Right lobe of liver (tissue), 6 donors: ENCODE results near the gene CRIP1. TPM values are rescaled to one million over a fixed set of nuclear protein-coding genes. Genes with fewer than 3 reads are reported as not detected.

Source experiments
- ATAC-seq, 4 donors: fragments of 200-7000 bp; cut with Tn5 transposase; one replicate each; pipeline ENCODE4 v1.9.1; 2020; ENCODE audit warnings: mild to moderate bottlenecking in 4 of 4, moderate library complexity in 4 of 4
- DNase-seq, 3 donors: peaks; one replicate each; pipeline ENCODE4 v3.0.0-alpha.2; 2020
- H3K27ac ChIP-seq, 3 donors: fragments of 200-600 bp; one replicate each; pipeline ENCODE4 v1.8.0; 2022
- H3K27me3 ChIP-seq, 2 donors: fragments of 200-600 bp; one replicate each; pipeline ENCODE4 v1.8.0; 2022
- H3K36me3 ChIP-seq, 4 donors: fragments of 200-600 bp; sonication (generic) in 1 of 4; one replicate each; pipeline versions ENCODE4 v1.5.1 to v1.8.0; 2017 to 2022; ENCODE audit warnings: control low read depth in 1 of 4
- H3K4me1 ChIP-seq, 4 donors: fragments of 200-600 bp; sonication (generic) in 1 of 4; one replicate each; pipeline versions ENCODE4 v1.5.1 to v1.8.0; 2017 to 2022; ENCODE audit warnings: control low read depth in 1 of 4
- H3K4me3 ChIP-seq, 3 donors: fragments of 200-600 bp; one replicate each; pipeline ENCODE4 v1.8.0; 2022
- H3K9me3 ChIP-seq, 4 donors: fragments of 200-600 bp; sonication (generic) in 1 of 4; one replicate each; pipeline versions ENCODE4 v1.5.1 to v1.8.0; 2017 to 2022; ENCODE audit warnings: control low read depth in 1 of 4
- POLR2A ChIP-seq: fragments of 450-650 bp; IDR thresholded peaks from one replicate; pipeline ENCODE4 v1.6.1; 2017; ENCODE audit warnings: antibody characterized with exemption, mild to moderate bottlenecking
- WGBS: methylation state at CpG from one replicate; pipeline ENCODE4 v1.1.6; 2018; ENCODE audit warnings: low coverage, low lambda C conversion rate; ENCODE audit not compliant: insufficient coverage; ENCODE audit errors: missing lambda C conversion rate; 5-methylcytosine and 5-hydroxymethylcytosine counted together
- intact Hi-C, 2 donors: fragments of 100-400 bp; cut with DNase I; formaldehyde crosslinking; loops; one replicate each; pipeline versions ENCODE4 v1.11.2 to v1.14.1; 2022
- total RNA-seq, 6 experiments: library from RNA; depleted of rRNA in 2 of 6; stranded (reverse); fragments of >200 nt in 2 of 6; fragmentation: NEBNext Ultra II Directional in 3 of 6; extraction: Animal tissue kit (Norgen Biotek cat#: 25700) in 3 of 6; gene quantifications; one replicate each; pipeline versions ENCODE4 v1.1.0 to v1.2.4, GENCODE V29; 2016 to 2023
- TF ChIP-seq, protein P1 (sequence below), 4 donors: fragments of 200-600 bp in 3 of 4; fragments of 450-650 bp in 1 of 4; IDR thresholded peaks; one replicate each; pipeline versions ENCODE4 v1.5.1 to v1.8.0; 2016 to 2022; ENCODE audit warnings: antibody characterized with exemption in 4 of 4, mild to moderate bottlenecking in 2 of 4
- donor health status: DM: no; HTN: yes; CAD: no.
- donor health status: DM: no; HTN: no; CAD: no.
- donor health status: DM: no; HTN: no; CAD: no.
- donor health status: DM: no; HTN: yes; CAD: no.
- donor health status: DM: no; HTN: yes; CAD: no.

The CRIP1 gene
- total RNA-seq, 6 experiments from 2014 or later, result 0.79 to 5.4 (median 2.7) TPM

- intact Hi-C loops, result no loop called here
- WGBS, result 97% methylated on average over 6 of the region's 22 CpGs
- no peaks in the 10 kb centered on the region for H3K27me3 ChIP-seq
- DNase-seq (peak in 1 of 3 donors; percentile 40), ATAC-seq (no peak)
- H3K4me1 ChIP-seq, result no peaks in the 10 kb centered on the region
- TF ChIP-seq, protein P1, sequence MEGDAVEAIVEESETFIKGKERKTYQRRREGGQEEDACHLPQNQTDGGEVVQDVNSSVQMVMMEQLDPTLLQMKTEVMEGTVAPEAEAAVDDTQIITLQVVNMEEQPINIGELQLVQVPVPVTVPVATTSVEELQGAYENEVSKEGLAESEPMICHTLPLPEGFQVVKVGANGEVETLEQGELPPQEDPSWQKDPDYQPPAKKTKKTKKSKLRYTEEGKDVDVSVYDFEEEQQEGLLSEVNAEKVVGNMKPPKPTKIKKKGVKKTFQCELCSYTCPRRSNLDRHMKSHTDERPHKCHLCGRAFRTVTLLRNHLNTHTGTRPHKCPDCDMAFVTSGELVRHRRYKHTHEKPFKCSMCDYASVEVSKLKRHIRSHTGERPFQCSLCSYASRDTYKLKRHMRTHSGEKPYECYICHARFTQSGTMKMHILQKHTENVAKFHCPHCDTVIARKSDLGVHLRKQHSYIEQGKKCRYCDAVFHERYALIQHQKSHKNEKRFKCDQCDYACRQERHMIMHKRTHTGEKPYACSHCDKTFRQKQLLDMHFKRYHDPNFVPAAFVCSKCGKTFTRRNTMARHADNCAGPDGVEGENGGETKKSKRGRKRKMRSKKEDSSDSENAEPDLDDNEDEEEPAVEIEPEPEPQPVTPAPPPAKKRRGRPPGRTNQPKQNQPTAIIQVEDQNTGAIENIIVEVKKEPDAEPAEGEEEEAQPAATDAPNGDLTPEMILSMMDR (IDR thresholded peaks at IDR 0.05), result no peak
- TF ChIP-seq POLR2A, result no peak
- no peak overlapping the region for H3K27ac ChIP-seq
- H3K36me3 ChIP-seq, result peaks cover 0 to 14% (median 0%) of the 10 kb centered on the region in 4 donors
- H3K9me3 ChIP-seq, result no peaks in the 10 kb centered on the region
- H3K4me3 ChIP-seq, result no peak overlapping the region
These were observed 36.6 kb upstream of the CRIP1 start for GRCh38 chr14:105450123-105450505.

GRCh38 chr14:105450864-105451720 is 35.6 kb upstream of the CRIP1 start:
- TF ChIP-seq POLR2A, result no peak
- TF ChIP-seq, protein P1 (IDR thresholded peaks at IDR 0.05), result peak in 1 of 4 donors; percentile 15
- H3K4me1 ChIP-seq, result no peaks in the 10 kb centered on the region
- intact Hi-C loops, result no loop called here
- H3K27ac ChIP-seq, result no peak overlapping the region
- peaks cover 0 to 14% (median 0%) of the 10 kb centered on the region in 4 donors for H3K36me3 ChIP-seq
- WGBS, result 89% methylated on average over 3 of the region's 29 CpGs
- no peaks in the 10 kb centered on the region for H3K27me3 ChIP-seq
- ATAC-seq, result no peak
- H3K9me3 ChIP-seq, result no peaks in the 10 kb centered on the region
- DNase-seq, result peak in 1 of 3 donors; percentile 46
- no peak overlapping the region for H3K4me3 ChIP-seq

DNA sequence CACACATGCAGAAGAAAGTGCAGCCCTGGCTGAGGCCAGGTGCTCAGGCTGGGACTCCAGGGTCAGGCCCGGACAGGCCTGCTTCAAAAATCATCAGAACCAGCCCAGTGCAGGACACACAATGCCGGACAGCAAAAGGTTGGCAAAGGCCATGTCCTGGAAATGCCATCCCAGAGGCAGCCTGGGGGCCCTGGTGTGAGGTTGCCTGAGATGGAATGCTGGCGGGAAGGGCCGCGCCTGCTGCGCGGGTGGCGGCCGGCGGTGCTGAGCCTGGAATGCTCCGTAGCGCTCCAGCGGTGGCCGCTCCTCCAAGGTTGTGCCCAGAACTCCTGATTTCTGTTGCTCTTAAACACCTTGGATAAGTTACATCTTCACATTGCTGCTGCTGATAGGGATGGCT is 33.7 kb upstream of the CRIP1 start:
- H3K9me3 ChIP-seq, result no peaks in the 10 kb centered on the region
- H3K36me3 ChIP-seq, result peaks cover 0 to 14% (median 2%) of the 10 kb centered on the region in 4 donors
- intact Hi-C loops, result no loop called here
- no peak overlapping the region for H3K27ac ChIP-seq
- no peak for TF ChIP-seq POLR2A
- TF ChIP-seq, protein P1 (IDR thresholded peaks at IDR 0.05), result no peak
- no peaks in the 10 kb centered on the region for H3K27me3 ChIP-seq
- WGBS, result 85% methylated on average over 8 of the region's 14 CpGs
- DNase-seq, result peak in 1 of 3 donors; percentile 17
- H3K4me1 ChIP-seq, result no peaks in the 10 kb centered on the region
- no peak overlapping the region for H3K4me3 ChIP-seq
- ATAC-seq, result no peak

GRCh38 chr14:105453847-105454246 is 32.8 kb upstream of the CRIP1 start:
- H3K36me3 ChIP-seq, result peaks cover 0 to 14% (median 2%) of the 10 kb centered on the region in 4 donors
- TF ChIP-seq, protein P1 (IDR thresholded peaks at IDR 0.05), result no peak
- no peak for TF ChIP-seq POLR2A
- WGBS, result 97% methylated on average over 6 of the region's 14 CpGs
- no peak for ATAC-seq
- H3K9me3 ChIP-seq, result no peaks in the 10 kb centered on the region
- H3K27ac ChIP-seq, result no peak overlapping the region
- DNase-seq, result no peak
- intact Hi-C loops, result no loop called here
- H3K4me3 ChIP-seq, result no peak overlapping the region
- H3K27me3 ChIP-seq, result no peaks in the 10 kb centered on the region
- H3K4me1 ChIP-seq, result no peaks in the 10 kb centered on the region
